SH-SY5Y (cell line): ENCODE results near the gene WDR43.

Experiments
- GATA2 ChIP-seq: IDR thresholded peaks from 2 replicates; pipeline ENCODE4 v1.6.1; 2011; ENCODE audit warnings: mild to moderate bottlenecking, low read depth, low read length
- GATA3 ChIP-seq: IDR thresholded peaks from 2 replicates; pipeline ENCODE4 v1.6.1; 2011; ENCODE audit warnings: low read depth, mild to moderate bottlenecking, low read length, moderate library complexity

DNA sequence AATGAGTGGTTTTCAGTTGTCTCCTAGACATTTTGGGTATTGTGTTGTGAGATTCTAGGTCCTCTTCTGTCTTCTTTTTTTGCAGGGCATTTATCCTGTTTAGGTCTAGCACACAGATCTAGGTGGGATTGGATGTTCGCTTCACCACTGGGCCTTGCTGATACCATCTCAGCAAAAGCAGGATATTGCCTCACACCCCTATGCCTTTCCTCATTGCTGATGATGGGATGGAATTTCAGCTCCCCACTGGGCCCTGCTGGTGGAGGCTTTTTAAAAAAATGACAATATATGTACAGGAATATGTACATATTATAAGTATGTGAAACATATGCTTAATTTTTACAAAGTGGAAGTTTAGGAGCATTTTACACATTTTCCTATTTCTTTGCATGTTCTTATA lies 81.2 kb downstream of the WDR43 start:
- TF ChIP-seq GATA2 (no peak), GATA3 (no peak)
